ENCODE measurements around the gene PLA2G4A. TPM values are rescaled to one million over a fixed set of nuclear protein-coding genes. Genes with fewer than 3 reads are reported as not detected.

Gene PLA2G4A
- 36.4 and 49.9 TPM in 2 replicates for total RNA-seq

GRCh38 chr1:186828611-186829454, at the start of gene PLA2G4A:
TSS of gene PLA2G4A (plus strand) at chr1:186828949. CDS start at chr1:186854355, 25,406 bp downstream.

Other genes with a start within 250 kb of the PLA2G4A start
- 38.2 and 47.4 TPM in 2 replicates for gene PTGS2, start 148.5 kb upstream of the PLA2G4A start, total RNA-seq